HepG2 (cell line): ENCODE results near the gene RUNDC1. TPM values are rescaled to one million over a fixed set of nuclear protein-coding genes. Genes with fewer than 3 reads are reported as not detected.

Experiments
- FIP1L1 ChIP-seq: fragments of 200-400 bp; formaldehyde crosslinking; IDR thresholded peaks from 2 replicates; pipeline ENCODE4 v1.6.1; 2018; ENCODE audit warnings: low read depth, mild to moderate bottlenecking, low read length, moderate library complexity, borderline replicate concordance; ENCODE audit not compliant: insufficient read depth
- HNF4G ChIP-seq, 2 experiments: sonication (generic) in 1 of 2; formaldehyde crosslinking in 1 of 2; IDR thresholded peaks; 2 replicates each; pipeline versions ENCODE4 v1.4.0 to v1.6.1; 2011 to 2020; ENCODE audit warnings: borderline replicate concordance in 2 of 2, low read depth in 2 of 2, mild to moderate bottlenecking in 2 of 2, low read length in 1 of 2, missing genetic modification reagents in 1 of 2, moderate library complexity in 1 of 2
- HNRNPLL ChIP-seq: fragments of 200-400 bp; formaldehyde crosslinking; IDR thresholded peaks from 2 replicates; pipeline ENCODE4 v1.6.1; 2017; ENCODE audit warnings: mild to moderate bottlenecking, low read depth, low read length; ENCODE audit not compliant: poor library complexity, severe bottlenecking
- HOXA5 ChIP-seq: sonication (generic); formaldehyde crosslinking; IDR thresholded peaks from 2 replicates; pipeline ENCODE4 v1.4.0; 2020; ENCODE audit warnings: missing genetic modification reagents
- IRF2 ChIP-seq: IDR thresholded peaks from 2 replicates; pipeline ENCODE4 v1.6.1; 2018; ENCODE audit warnings: missing genetic modification reagents, missing compliant biosample characterization
- JDP2 ChIP-seq: sonication (generic); formaldehyde crosslinking; IDR thresholded peaks from 2 replicates; pipeline ENCODE4 v1.8.1; 2022; ENCODE audit warnings: missing genetic modification reagents, borderline replicate concordance
- KDM3A ChIP-seq: IDR thresholded peaks from 2 replicates; pipeline ENCODE4 v1.6.1; 2018; ENCODE audit warnings: low read depth, missing compliant biosample characterization
- MXI1 ChIP-seq: IDR thresholded peaks from 3 replicates; pipeline ENCODE4 v1.6.1; 2012; ENCODE audit warnings: low read depth, low read length, inconsistent platforms, borderline replicate concordance
- POGZ ChIP-seq: sonication (generic); formaldehyde crosslinking; IDR thresholded peaks from 2 replicates; pipeline ENCODE4 v1.4.0; 2020; ENCODE audit warnings: mild to moderate bottlenecking, missing genetic modification reagents
- RBAK ChIP-seq: sonication (generic); formaldehyde crosslinking; IDR thresholded peaks from 2 replicates; pipeline ENCODE4 v1.5.1; 2020; ENCODE audit warnings: mild to moderate bottlenecking, missing genetic modification reagents
- RXRA ChIP-seq: sonication (generic); formaldehyde crosslinking; IDR thresholded peaks from 2 replicates; pipeline ENCODE4 v1.5.1; 2020; ENCODE audit warnings: missing genetic modification reagents
- ZFY ChIP-seq: sonication (generic); formaldehyde crosslinking; IDR thresholded peaks from 2 replicates; pipeline ENCODE4 v1.4.0; 2020; ENCODE audit warnings: missing genetic modification reagents
- ZKSCAN5 ChIP-seq: sonication (generic); formaldehyde crosslinking; IDR thresholded peaks from 2 replicates; pipeline ENCODE4 v1.5.1; 2020; ENCODE audit warnings: mild to moderate bottlenecking, missing genetic modification reagents
- ZNF180 ChIP-seq: sonication (generic); formaldehyde crosslinking; IDR thresholded peaks from 2 replicates; pipeline ENCODE4 v1.4.0; 2020; ENCODE audit warnings: low read depth, missing genetic modification reagents, borderline replicate concordance
- ZNF598 ChIP-seq: sonication (generic); formaldehyde crosslinking; IDR thresholded peaks from 2 replicates; pipeline ENCODE4 v1.5.1; 2020; ENCODE audit warnings: mild to moderate bottlenecking, missing genetic modification reagents, borderline replicate concordance
- ZSCAN31 ChIP-seq: sonication (generic); formaldehyde crosslinking; IDR thresholded peaks from 2 replicates; pipeline ENCODE4 v1.5.0; 2020; ENCODE audit warnings: low read depth, mild to moderate bottlenecking, missing genetic modification reagents
- polyA plus RNA-seq, 8 experiments: library from polyadenylated mRNA; depleted of rRNA in 3 of 8; stranded (reverse) in 7 of 8; unstranded in 1 of 8; fragments of >200 nt; fragmentation: Illumina TruSeq in 4 of 8; extraction: Trizol in 4 of 8; gene quantifications; 2 replicates each; pipeline versions ENCODE4 v1.2.1 to v1.2.3, GENCODE V29; 2011 to 2016; ENCODE audit warnings: low read depth in 4 of 8, missing spikeins in 1 of 8, mixed read lengths in 1 of 8; ENCODE audit not compliant: insufficient read depth in 1 of 8
- total RNA-seq, 5 experiments: library from RNA; depleted of rRNA; stranded (reverse); fragments of >200 nt; fragmentation: Illumina TruSeq; extraction: Trizol; gene quantifications; 2 replicates each; pipeline ENCODE4 v1.2.3, GENCODE V29; 2016; ENCODE audit warnings: low read depth in 1 of 5
- TF ChIP-seq, protein P1 (sequence below): sonication (generic); formaldehyde crosslinking; IDR thresholded peaks from 2 replicates; pipeline ENCODE4 v1.8.1; 2022; ENCODE audit warnings: low read depth, mild to moderate bottlenecking, missing genetic modification reagents
- TF ChIP-seq, protein P2 (sequence below): conservative IDR thresholded peaks from 2 replicates; pipeline ENCODE4 v1.6.1; 2018; ENCODE audit warnings: missing genetic modification reagents
- TF ChIP-seq, protein P3 (sequence below): sonication (generic); formaldehyde crosslinking; IDR thresholded peaks from 2 replicates; pipeline ENCODE4 v1.4.0; 2020; ENCODE audit warnings: mild to moderate bottlenecking, missing genetic modification reagents, borderline replicate concordance

RUNDC1 gene
- total and polyA plus RNA-seq, 2 of the 13 experiments (the other 11 are each of a cell fraction or from before 2014, with no cell fraction given): 10.3 to 11.4 TPM

DNA sequence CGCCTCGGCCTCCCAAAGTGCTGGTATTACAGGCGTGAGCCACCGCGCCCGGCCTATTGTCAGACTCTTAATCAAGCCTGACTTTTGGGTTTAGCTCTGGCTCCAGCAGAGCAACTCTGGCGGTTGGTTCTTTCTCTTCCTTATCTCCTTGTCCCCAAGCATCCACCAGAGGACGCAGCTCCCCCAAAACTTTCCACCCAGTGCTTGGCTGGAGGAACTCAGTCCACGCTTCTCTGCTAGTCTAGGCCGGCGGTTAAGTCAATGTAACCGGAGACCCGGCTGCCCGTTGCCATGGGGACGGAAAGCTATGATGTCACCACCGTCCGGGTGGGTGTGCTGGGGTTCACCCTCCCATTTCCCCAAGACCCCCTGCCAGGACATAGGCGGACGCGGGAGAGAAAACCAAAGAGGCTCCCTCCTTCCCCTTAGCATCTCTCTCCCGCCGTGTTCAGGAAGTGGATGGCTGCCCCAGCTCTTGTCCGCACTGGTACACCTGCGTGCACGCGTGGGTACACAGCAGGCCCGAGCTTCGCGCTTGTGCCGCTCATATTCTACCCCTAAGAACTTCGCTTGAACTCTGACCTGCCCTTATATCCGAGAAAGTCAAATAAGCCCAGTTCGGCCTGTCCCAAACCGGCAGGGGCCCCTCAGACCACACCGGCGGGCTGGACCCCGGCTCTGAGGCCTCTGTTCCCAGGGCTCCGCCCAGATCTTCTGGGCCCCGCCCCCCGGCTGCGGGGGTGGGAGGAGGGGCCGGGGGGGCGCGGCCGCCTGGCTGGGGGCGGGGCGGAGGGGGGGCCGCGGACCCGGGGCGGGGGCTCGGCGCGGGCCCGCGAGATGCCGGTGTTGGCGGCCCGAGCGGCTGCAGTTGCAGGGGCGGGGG lies 44.3 kb downstream of the RUNDC1 start, which contains the start of gene RND2 (continued):
- TF ChIP-seq, protein P1, sequence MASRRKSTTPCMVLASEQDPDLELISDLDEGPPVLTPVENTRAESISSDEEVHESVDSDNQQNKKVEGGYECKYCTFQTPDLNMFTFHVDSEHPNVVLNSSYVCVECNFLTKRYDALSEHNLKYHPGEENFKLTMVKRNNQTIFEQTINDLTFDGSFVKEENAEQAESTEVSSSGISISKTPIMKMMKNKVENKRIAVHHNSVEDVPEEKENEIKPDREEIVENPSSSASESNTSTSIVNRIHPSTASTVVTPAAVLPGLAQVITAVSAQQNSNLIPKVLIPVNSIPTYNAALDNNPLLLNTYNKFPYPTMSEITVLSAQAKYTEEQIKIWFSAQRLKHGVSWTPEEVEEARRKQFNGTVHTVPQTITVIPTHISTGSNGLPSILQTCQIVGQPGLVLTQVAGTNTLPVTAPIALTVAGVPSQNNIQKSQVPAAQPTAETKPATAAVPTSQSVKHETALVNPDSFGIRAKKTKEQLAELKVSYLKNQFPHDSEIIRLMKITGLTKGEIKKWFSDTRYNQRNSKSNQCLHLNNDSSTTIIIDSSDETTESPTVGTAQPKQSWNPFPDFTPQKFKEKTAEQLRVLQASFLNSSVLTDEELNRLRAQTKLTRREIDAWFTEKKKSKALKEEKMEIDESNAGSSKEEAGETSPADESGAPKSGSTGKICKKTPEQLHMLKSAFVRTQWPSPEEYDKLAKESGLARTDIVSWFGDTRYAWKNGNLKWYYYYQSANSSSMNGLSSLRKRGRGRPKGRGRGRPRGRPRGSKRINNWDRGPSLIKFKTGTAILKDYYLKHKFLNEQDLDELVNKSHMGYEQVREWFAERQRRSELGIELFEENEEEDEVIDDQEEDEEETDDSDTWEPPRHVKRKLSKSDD: peak; percentile 90
- TF ChIP-seq ZNF598 (CRISPR knock-in tag) (peak; percentile 82; the same call in 1 of the 2 replicates), FIP1L1 (peak; percentile 73; the same call in 1 of the 2 replicates), ZKSCAN5 (CRISPR knock-in tag) (no peak), HNRNPLL (no peak), ZNF180 (CRISPR knock-in tag) (no peak), KDM3A (CRISPR knock-in tag) (peak; percentile 97), HNF4G (IDR thresholded peaks at IDR 0.05; ENCODE audit: borderline replicate concordance, low read depth, low read length) (peak; percentile 37; the same call in 1 of the 2 replicates), HNF4G (CRISPR knock-in tag; IDR thresholded peaks at IDR 0.05; ENCODE audit: borderline replicate concordance, low read depth) (0 out of 2 replicates have a peak, but pooled peaks have one; percentile 36), HOXA5 (CRISPR knock-in tag) (0 out of 2 replicates have a peak, but pooled peaks have one; percentile 49), JDP2 (CRISPR knock-in tag) (no peak), MXI1 (peak; percentile 91; the same call in 2 of the 3 replicates), IRF2 (CRISPR knock-in tag) (peak; percentile 81), POGZ (CRISPR knock-in tag) (no peak), ZSCAN31 (no peak; the same call in 1 of the 2 replicates), RXRA (CRISPR knock-in tag) (peak; percentile 33; the same call in 1 of the 2 replicates), ZFY (CRISPR knock-in tag) (peak; percentile 65), RBAK (CRISPR knock-in tag) (0 out of 2 replicates have a peak, but pooled peaks have one; percentile 23)
- TF ChIP-seq, protein P2, sequence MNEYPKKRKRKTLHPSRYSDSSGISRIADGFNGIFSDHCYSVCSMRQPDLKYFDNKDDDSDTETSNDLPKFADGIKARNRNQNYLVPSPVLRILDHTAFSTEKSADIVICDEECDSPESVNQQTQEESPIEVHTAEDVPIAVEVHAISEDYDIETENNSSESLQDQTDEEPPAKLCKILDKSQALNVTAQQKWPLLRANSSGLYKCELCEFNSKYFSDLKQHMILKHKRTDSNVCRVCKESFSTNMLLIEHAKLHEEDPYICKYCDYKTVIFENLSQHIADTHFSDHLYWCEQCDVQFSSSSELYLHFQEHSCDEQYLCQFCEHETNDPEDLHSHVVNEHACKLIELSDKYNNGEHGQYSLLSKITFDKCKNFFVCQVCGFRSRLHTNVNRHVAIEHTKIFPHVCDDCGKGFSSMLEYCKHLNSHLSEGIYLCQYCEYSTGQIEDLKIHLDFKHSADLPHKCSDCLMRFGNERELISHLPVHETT (CRISPR knock-in tag): peak; percentile 62; the same call in 1 of the 2 replicates
- TF ChIP-seq, protein P3, sequence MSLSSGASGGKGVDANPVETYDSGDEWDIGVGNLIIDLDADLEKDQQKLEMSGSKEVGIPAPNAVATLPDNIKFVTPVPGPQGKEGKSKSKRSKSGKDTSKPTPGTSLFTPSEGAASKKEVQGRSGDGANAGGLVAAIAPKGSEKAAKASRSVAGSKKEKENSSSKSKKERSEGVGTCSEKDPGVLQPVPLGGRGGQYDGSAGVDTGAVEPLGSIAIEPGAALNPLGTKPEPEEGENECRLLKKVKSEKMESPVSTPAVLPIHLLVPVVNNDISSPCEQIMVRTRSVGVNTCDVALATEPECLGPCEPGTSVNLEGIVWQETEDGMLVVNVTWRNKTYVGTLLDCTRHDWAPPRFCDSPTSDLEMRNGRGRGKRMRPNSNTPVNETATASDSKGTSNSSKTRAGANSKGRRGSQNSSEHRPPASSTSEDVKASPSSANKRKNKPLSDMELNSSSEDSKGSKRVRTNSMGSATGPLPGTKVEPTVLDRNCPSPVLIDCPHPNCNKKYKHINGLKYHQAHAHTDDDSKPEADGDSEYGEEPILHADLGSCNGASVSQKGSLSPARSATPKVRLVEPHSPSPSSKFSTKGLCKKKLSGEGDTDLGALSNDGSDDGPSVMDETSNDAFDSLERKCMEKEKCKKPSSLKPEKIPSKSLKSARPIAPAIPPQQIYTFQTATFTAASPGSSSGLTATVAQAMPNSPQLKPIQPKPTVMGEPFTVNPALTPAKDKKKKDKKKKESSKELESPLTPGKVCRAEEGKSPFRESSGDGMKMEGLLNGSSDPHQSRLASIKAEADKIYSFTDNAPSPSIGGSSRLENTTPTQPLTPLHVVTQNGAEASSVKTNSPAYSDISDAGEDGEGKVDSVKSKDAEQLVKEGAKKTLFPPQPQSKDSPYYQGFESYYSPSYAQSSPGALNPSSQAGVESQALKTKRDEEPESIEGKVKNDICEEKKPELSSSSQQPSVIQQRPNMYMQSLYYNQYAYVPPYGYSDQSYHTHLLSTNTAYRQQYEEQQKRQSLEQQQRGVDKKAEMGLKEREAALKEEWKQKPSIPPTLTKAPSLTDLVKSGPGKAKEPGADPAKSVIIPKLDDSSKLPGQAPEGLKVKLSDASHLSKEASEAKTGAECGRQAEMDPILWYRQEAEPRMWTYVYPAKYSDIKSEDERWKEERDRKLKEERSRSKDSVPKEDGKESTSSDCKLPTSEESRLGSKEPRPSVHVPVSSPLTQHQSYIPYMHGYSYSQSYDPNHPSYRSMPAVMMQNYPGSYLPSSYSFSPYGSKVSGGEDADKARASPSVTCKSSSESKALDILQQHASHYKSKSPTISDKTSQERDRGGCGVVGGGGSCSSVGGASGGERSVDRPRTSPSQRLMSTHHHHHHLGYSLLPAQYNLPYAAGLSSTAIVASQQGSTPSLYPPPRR: peak; percentile 53; the same call in 1 of the 2 replicates
